ENCODE measurements around the gene TUBA1C.

The TUBA1C gene

DNA sequence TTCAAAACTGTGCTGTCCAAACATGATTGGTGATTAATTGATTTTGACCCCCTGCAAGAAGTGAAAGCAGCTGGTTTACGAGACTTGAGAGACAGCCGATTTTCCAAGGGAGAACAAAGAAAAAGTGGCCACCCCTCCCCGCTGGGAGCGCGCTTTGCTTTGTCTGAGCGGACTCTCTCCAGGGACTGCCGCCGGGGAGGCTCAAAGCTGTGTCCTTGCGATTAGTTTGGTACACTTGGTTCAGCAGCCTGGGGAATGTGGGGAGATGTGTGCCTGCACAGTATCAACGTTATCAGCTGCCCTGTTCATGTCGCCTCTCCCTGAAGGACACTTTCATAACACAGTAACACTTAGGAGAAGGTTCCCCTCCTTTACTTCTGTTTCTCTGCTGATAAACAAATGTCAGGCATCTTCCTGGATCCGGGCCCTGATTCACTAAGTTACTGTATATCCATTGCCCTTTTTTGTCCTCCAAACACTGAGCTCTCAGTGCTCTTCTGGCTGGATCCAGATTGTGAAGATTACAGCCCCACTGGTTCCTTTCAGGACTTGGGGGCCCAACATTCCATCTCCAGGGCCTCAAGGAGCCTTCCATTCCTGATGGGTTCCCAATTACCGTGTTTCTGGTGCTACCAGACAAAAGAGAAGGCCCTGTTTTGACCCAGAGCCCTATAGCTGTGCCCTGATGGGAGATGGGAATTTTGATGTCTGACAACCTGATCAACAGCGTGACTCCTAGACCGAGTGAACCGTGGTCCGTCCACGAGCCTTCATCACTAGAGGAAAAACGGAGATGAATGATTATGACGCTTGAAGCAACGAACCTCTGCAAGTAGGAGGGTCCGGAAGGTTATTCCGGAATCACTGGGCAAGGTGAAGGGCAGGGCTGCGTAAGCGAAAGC lies 31.7 kb upstream of the TUBA1C start:
- ChIA-PET POLR2A (interaction anchor here (0.8 to 4.5 kb wide), 3 partner anchors 45 to 106 kb away, joined by 3 to 47 read pairs (median 6); partner anchors contain the start of genes TUBA1A and TUBA1B), CTCF (interaction anchor here (0.6 to 3.2 kb wide), 11 partner anchors 11 to 329 kb away, joined by 3 to 24 read pairs (median 4); partner anchors contain the start of genes TUBA1A and TUBA1B)
- Histone ChIP-seq H3K36me3 (ENCODE audit: control insufficient read depth in 2 of 2, insufficient read depth in 1 of 2, low read length in 2 of 2) (no peaks in the 10 kb centered on the region), H3K27ac (ENCODE audit: extremely low read depth, low read depth, low read length) (peak overlapping the region; percentile 6; the same call in 1 of the 2 replicates), H3K9me3 (ENCODE audit: control insufficient read depth, insufficient read depth, low read depth, low read length) (no peaks in the 10 kb centered on the region), H3K4me3 (ENCODE audit: low read depth, low read length) (no peak overlapping the region), H3K4me1 (ENCODE audit: control insufficient read depth, insufficient read depth, low read length) (peaks cover 2% of the 10 kb centered on the region; the same call in 1 of the 2 replicates)
- no peak for TF ChIP-seq SP2 (tag by site-specific recombination; IDR thresholded peaks at IDR 0.05)
- peak; percentile 67 for TF ChIP-seq ZIC2 (tag by site-specific recombination; IDR thresholded peaks at IDR 0.05)
- TF ChIP-seq, protein P1, sequence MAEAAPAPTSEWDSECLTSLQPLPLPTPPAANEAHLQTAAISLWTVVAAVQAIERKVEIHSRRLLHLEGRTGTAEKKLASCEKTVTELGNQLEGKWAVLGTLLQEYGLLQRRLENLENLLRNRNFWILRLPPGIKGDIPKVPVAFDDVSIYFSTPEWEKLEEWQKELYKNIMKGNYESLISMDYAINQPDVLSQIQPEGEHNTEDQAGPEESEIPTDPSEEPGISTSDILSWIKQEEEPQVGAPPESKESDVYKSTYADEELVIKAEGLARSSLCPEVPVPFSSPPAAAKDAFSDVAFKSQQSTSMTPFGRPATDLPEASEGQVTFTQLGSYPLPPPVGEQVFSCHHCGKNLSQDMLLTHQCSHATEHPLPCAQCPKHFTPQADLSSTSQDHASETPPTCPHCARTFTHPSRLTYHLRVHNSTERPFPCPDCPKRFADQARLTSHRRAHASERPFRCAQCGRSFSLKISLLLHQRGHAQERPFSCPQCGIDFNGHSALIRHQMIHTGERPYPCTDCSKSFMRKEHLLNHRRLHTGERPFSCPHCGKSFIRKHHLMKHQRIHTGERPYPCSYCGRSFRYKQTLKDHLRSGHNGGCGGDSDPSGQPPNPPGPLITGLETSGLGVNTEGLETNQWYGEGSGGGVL (tag by site-specific recombination; IDR thresholded peaks at IDR 0.05): no peak
- no peak for TF ChIP-seq ZNF785 (tag by site-specific recombination; IDR thresholded peaks at IDR 0.05)
- no peak for TF ChIP-seq ZNF404 (tag by site-specific recombination; IDR thresholded peaks at IDR 0.05)
- TF ChIP-seq ZNF626 (tag by site-specific recombination; IDR thresholded peaks at IDR 0.05): no peak
- TF ChIP-seq ZNF426 (tag by site-specific recombination; IDR thresholded peaks at IDR 0.05): no peak
- TF ChIP-seq SP7 (tag by site-specific recombination; IDR thresholded peaks at IDR 0.05): no peak
- no peak for TF ChIP-seq ZNF843 (tag by site-specific recombination; IDR thresholded peaks at IDR 0.05)
- TF ChIP-seq ZEB2 (tag by site-specific recombination; IDR thresholded peaks at IDR 0.05): peak; percentile 41; the same call in 1 of the 2 replicates
- no peak for TF ChIP-seq ZNF549 (tag by site-specific recombination; IDR thresholded peaks at IDR 0.05)
- TF ChIP-seq ZNF24 (tag by site-specific recombination; IDR thresholded peaks at IDR 0.05): no peak
- no peak for TF ChIP-seq GLI2 (tag by site-specific recombination; IDR thresholded peaks at IDR 0.05; ENCODE audit: borderline replicate concordance, low read depth)
- TF ChIP-seq ZNF747 (tag by site-specific recombination; IDR thresholded peaks at IDR 0.05): no peak
- TF ChIP-seq ZNF174 (tag by site-specific recombination; IDR thresholded peaks at IDR 0.05): no peak
- no peak for TF ChIP-seq ZNF214 (tag by site-specific recombination; IDR thresholded peaks at IDR 0.05; ENCODE audit: borderline replicate concordance)
- no peak for TF ChIP-seq ZNF211 (tag by site-specific recombination; IDR thresholded peaks at IDR 0.05; ENCODE audit: low read depth)
- TF ChIP-seq, protein P2, sequence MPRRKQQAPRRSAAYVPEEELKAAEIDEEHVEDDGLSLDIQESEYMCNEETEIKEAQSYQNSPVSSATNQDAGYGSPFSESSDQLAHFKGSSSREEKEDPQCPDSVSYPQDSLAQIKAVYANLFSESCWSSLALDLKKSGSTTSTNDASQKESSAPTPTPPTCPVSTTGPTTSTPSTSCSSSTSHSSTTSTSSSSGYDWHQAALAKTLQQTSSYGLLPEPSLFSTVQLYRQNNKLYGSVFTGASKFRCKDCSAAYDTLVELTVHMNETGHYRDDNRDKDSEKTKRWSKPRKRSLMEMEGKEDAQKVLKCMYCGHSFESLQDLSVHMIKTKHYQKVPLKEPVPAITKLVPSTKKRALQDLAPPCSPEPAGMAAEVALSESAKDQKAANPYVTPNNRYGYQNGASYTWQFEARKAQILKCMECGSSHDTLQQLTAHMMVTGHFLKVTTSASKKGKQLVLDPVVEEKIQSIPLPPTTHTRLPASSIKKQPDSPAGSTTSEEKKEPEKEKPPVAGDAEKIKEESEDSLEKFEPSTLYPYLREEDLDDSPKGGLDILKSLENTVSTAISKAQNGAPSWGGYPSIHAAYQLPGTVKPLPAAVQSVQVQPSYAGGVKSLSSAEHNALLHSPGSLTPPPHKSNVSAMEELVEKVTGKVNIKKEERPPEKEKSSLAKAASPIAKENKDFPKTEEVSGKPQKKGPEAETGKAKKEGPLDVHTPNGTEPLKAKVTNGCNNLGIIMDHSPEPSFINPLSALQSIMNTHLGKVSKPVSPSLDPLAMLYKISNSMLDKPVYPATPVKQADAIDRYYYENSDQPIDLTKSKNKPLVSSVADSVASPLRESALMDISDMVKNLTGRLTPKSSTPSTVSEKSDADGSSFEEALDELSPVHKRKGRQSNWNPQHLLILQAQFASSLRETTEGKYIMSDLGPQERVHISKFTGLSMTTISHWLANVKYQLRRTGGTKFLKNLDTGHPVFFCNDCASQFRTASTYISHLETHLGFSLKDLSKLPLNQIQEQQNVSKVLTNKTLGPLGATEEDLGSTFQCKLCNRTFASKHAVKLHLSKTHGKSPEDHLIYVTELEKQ (tag by site-specific recombination; IDR thresholded peaks at IDR 0.05; ENCODE audit: borderline replicate concordance): no peak
- TF ChIP-seq ZFP69B (tag by site-specific recombination; IDR thresholded peaks at IDR 0.05): no peak
- TF ChIP-seq ZNF837 (tag by site-specific recombination; IDR thresholded peaks at IDR 0.05): no peak
- TF ChIP-seq ZNF768 (tag by site-specific recombination; IDR thresholded peaks at IDR 0.05): no peak
- peak; percentile 63 for TF ChIP-seq FEZF1 (tag by site-specific recombination; IDR thresholded peaks at IDR 0.05)
- TF ChIP-seq ZNF350 (tag by site-specific recombination; IDR thresholded peaks at IDR 0.05): no peak
- TF ChIP-seq, protein P3, sequence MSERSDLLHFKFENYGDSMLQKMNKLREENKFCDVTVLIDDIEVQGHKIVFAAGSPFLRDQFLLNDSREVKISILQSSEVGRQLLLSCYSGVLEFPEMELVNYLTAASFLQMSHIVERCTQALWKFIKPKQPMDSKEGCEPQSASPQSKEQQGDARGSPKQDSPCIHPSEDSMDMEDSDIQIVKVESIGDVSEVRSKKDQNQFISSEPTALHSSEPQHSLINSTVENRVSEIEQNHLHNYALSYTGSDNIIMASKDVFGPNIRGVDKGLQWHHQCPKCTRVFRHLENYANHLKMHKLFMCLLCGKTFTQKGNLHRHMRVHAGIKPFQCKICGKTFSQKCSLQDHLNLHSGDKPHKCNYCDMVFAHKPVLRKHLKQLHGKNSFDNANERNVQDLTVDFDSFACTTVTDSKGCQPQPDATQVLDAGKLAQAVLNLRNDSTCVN (tag by site-specific recombination; optimal IDR thresholded peaks at IDR 0.05): peak; percentile 46
- TF ChIP-seq, protein P4, sequence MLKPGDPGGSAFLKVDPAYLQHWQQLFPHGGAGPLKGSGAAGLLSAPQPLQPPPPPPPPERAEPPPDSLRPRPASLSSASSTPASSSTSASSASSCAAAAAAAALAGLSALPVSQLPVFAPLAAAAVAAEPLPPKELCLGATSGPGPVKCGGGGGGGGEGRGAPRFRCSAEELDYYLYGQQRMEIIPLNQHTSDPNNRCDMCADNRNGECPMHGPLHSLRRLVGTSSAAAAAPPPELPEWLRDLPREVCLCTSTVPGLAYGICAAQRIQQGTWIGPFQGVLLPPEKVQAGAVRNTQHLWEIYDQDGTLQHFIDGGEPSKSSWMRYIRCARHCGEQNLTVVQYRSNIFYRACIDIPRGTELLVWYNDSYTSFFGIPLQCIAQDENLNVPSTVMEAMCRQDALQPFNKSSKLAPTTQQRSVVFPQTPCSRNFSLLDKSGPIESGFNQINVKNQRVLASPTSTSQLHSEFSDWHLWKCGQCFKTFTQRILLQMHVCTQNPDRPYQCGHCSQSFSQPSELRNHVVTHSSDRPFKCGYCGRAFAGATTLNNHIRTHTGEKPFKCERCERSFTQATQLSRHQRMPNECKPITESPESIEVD (tag by site-specific recombination; IDR thresholded peaks at IDR 0.05): peak; percentile 44; the same call in 1 of the 2 replicates
- TF ChIP-seq ZNF221 (tag by site-specific recombination; IDR thresholded peaks at IDR 0.05; ENCODE audit: borderline replicate concordance): no peak
- TF ChIP-seq ZNF544 (tag by site-specific recombination; IDR thresholded peaks at IDR 0.05): no peak
- TF ChIP-seq ZNF830 (tag by site-specific recombination; IDR thresholded peaks at IDR 0.05; ENCODE audit: low read depth): no peak
- TF ChIP-seq YY1 (tag by site-specific recombination; IDR thresholded peaks at IDR 0.05): no peak
